SK-N-SH treated with all-trans-retinoic acid at 6 μM for 48 hours (cell line): Measurements from ENCODE around the gene ZNF22.

Source experiments
- BACH2 ChIP-seq: fragments of 250-450 bp; sonication (Bioruptor Pico); IDR thresholded peaks from 2 replicates; pipeline ENCODE4 v1.9.0; 2021; ENCODE audit warnings: mild to moderate bottlenecking, borderline replicate concordance
- ISL1 ChIP-seq: fragments of 250-450 bp; sonication (Bioruptor Pico); IDR thresholded peaks from 2 replicates; pipeline ENCODE4 v2.1.2; 2022; ENCODE audit warnings: mild to moderate bottlenecking, moderate library complexity
- PATZ1 ChIP-seq: fragments of 250-450 bp; sonication (Bioruptor Pico); IDR thresholded peaks from 2 replicates; pipeline ENCODE4 v1.8.0; 2020; ENCODE audit warnings: mild to moderate bottlenecking, moderate library complexity, borderline replicate concordance
- TSHZ2 ChIP-seq: fragments of 250-450 bp; sonication (Bioruptor Pico); IDR thresholded peaks from 2 replicates; pipeline ENCODE4 v1.5.0; 2020; ENCODE audit warnings: mild to moderate bottlenecking, moderate library complexity
- ZFP3 ChIP-seq: fragments of 250-450 bp; sonication (Bioruptor Pico); IDR thresholded peaks from 2 replicates; pipeline ENCODE4 v1.5.0; 2020; ENCODE audit warnings: mild to moderate bottlenecking, moderate library complexity
- ZFP30 ChIP-seq: fragments of 450-650 bp; formaldehyde crosslinking; IDR thresholded peaks from 2 replicates; pipeline ENCODE4 v1.5.0; 2022; ENCODE audit warnings: mild to moderate bottlenecking, moderate library complexity

- no peak for TF ChIP-seq BACH2 (CRISPR knock-in tag)
- no peak for TF ChIP-seq ZFP3
- no peak for TF ChIP-seq ZFP30 (CRISPR knock-in tag)
- TF ChIP-seq ISL1 (CRISPR knock-in tag) = no peak
- TF ChIP-seq PATZ1 (CRISPR knock-in tag) = no peak
- no peak for TF ChIP-seq TSHZ2 (CRISPR knock-in tag)
Observed at GRCh38 chr10:44983895-44984278, 16.8 kb upstream of the ZNF22 start.
